Right lobe of liver (tissue), 4 donors: ENCODE data around the gene FAM234B.

Experiments used
- POLR2A ChIP-seq: fragments of 450-650 bp; IDR thresholded peaks from one replicate; pipeline ENCODE4 v1.6.1; 2017; ENCODE audit warnings: antibody characterized with exemption, mild to moderate bottlenecking
- TF ChIP-seq, protein P1 (sequence below), 4 donors: fragments of 200-600 bp in 3 of 4; fragments of 450-650 bp in 1 of 4; IDR thresholded peaks; one replicate each; pipeline versions ENCODE4 v1.5.1 to v1.8.0; 2016 to 2022; ENCODE audit warnings: antibody characterized with exemption in 4 of 4, mild to moderate bottlenecking in 2 of 4
- donor health status: DM: no; HTN: no; CAD: no.
- donor health status: DM: no; HTN: no; CAD: no.
- donor health status: DM: no; HTN: yes; CAD: no.

DNA sequence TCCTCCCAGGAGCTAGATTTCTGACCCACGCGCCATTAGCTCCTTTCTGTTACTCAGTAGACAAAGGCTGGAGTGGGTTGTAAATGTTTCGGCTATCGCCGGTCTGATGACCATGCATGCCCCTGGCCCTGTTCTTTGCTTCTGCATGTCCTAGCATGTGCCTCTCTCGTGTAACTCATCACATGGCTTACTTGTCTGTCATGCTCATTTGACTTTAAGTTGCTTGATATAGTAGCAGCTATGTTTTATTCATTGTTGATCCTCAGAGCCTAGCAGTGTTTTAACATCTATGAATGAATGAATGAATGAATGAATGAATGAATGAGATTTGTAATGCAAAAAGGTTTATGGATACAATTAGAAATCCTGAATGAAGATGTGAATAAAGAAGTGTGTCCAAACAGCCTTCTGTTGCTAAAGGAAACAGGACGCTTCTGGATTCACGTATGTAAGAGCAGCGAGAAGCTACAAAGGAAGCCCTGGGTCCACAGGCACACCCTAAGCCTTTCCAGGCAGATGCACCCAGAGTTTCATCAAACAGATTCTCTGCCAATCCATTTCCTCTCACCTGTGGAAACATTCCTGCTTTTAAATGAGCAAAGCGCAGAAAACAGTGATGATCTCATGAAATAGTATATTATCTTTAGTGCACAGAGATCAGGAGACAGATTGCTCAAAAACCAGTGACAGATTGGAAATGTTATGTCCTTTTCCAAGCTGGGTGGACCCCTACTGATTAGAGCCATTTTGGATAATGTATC lies 55.8 kb downstream of the FAM234B start:
- TF ChIP-seq, protein P1, sequence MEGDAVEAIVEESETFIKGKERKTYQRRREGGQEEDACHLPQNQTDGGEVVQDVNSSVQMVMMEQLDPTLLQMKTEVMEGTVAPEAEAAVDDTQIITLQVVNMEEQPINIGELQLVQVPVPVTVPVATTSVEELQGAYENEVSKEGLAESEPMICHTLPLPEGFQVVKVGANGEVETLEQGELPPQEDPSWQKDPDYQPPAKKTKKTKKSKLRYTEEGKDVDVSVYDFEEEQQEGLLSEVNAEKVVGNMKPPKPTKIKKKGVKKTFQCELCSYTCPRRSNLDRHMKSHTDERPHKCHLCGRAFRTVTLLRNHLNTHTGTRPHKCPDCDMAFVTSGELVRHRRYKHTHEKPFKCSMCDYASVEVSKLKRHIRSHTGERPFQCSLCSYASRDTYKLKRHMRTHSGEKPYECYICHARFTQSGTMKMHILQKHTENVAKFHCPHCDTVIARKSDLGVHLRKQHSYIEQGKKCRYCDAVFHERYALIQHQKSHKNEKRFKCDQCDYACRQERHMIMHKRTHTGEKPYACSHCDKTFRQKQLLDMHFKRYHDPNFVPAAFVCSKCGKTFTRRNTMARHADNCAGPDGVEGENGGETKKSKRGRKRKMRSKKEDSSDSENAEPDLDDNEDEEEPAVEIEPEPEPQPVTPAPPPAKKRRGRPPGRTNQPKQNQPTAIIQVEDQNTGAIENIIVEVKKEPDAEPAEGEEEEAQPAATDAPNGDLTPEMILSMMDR (IDR thresholded peaks at IDR 0.05): no peak
- no peak for TF ChIP-seq POLR2A
